ENCODE measurements around the gene LRRC8B.

GRCh38 chr1:89573410-89573809 is 48.8 kb downstream of the LRRC8B start:
- TF ChIP-seq CHD2 (IDR thresholded peaks at IDR 0.05; ENCODE audit: low read length, partially characterized antibody) (no peak), MAX (IDR thresholded peaks at IDR 0.05) (no peak), RAD21 (conservative IDR thresholded peaks at IDR 0.05 in 1 of 2, IDR thresholded peaks at IDR 0.05 in 1 of 2) (no peak), HMGXB4 (CRISPR knock-in tag; IDR thresholded peaks at IDR 0.05; ENCODE audit: borderline replicate concordance) (no peak), REST (IDR thresholded peaks at IDR 0.05) (no peak), RFX5 (IDR thresholded peaks at IDR 0.05) (no peak), CTCF (IDR thresholded peaks at IDR 0.05) (no peak), RNF2 (IDR thresholded peaks at IDR 0.05; ENCODE audit: borderline replicate concordance, low read depth) (no peak), CEBPB (IDR thresholded peaks at IDR 0.05) (no peak)

All from A549 (cell line).